Heart left ventricle (tissue), 16 donors: Measurements from ENCODE around the gene METRN. TPM values are rescaled to one million over a fixed set of nuclear protein-coding genes. Genes with fewer than 3 reads are reported as not detected.

Experiments used
- ATAC-seq, 4 donors: fragments of 200-7000 bp; cut with Tn5 transposase; one replicate each; pipeline ENCODE4 v1.9.1; 2020 to 2022; ENCODE audit warnings: moderate library complexity in 4 of 4, mild to moderate bottlenecking in 3 of 4, moderate number of reproducible peaks in 1 of 4
- DNase-seq, 5 donors: peaks; one replicate each; pipeline ENCODE4 v3.0.0-alpha.2; 2020
- H3K27ac ChIP-seq, 12 donors: fragments of 200-600 bp; sonication (generic) in 4 of 12; one replicate each; pipeline versions ENCODE4 v1.5.0 to v1.8.0; 2016 to 2022; ENCODE audit warnings: mild to moderate bottlenecking in 2 of 12
- H3K27me3 ChIP-seq, 9 donors: fragments of 200-600 bp; sonication (generic) in 2 of 9; one replicate each; pipeline versions ENCODE4 v1.5.1 to v1.8.0; 2016 to 2022; ENCODE audit warnings: mild to moderate bottlenecking in 3 of 9
- H3K36me3 ChIP-seq, 9 donors: fragments of 200-600 bp; sonication (generic) in 2 of 9; one replicate each; pipeline versions ENCODE4 v1.5.0 to v1.8.0; 2018 to 2022; ENCODE audit warnings: mild to moderate bottlenecking in 2 of 9
- H3K4me1 ChIP-seq, 12 donors: fragments of 200-600 bp; sonication (generic) in 4 of 12; one replicate each; pipeline versions ENCODE4 v1.5.0 to v1.8.0; 2016 to 2022; ENCODE audit warnings: mild to moderate bottlenecking in 3 of 12
- H3K4me3 ChIP-seq, 12 donors: fragments of 200-600 bp; sonication (generic) in 4 of 12; one replicate each; pipeline versions ENCODE4 v1.5.0 to v1.8.0; 2017 to 2022; ENCODE audit warnings: mild to moderate bottlenecking in 9 of 12, moderate library complexity in 4 of 12
- H3K9me3 ChIP-seq, 12 donors: fragments of 200-600 bp; sonication (generic) in 4 of 12; one replicate each; pipeline versions ENCODE4 v1.5.0 to v1.8.0; 2016 to 2022; ENCODE audit warnings: mild to moderate bottlenecking in 1 of 12
- POLR2A ChIP-seq, 2 donors: fragments of 450-650 bp; IDR thresholded peaks; one replicate each; pipeline ENCODE4 v1.6.1; 2017; ENCODE audit warnings: antibody characterized with exemption in 2 of 2, mild to moderate bottlenecking in 2 of 2, moderate library complexity in 2 of 2
- WGBS, 4 donors: extraction: QIAGEN DNeasy Blood & Tissue Kit in 2 of 4; methylation state at CpG; one replicate each; pipeline versions ENCODE4 v1.1.5 to v1.1.7; 2013 to 2018; 5-methylcytosine and 5-hydroxymethylcytosine counted together
- intact Hi-C, 10 donors: fragments of 100-400 bp; cut with DNase I; formaldehyde crosslinking; loops; one replicate each; pipeline versions ENCODE4 v1.11.1 to v1.14.2; 2022
- polyA plus RNA-seq, 2 donors: library from polyadenylated mRNA; stranded (reverse); fragments of 200-250 nt; gene quantifications; one replicate each; pipeline ENCODE4 v1.2.3, GENCODE V29; 2013
- total RNA-seq, 9 donors: library from RNA; depleted of rRNA in 2 of 9; stranded (reverse); fragments of >200 nt in 2 of 9; fragmentation: NEBNext Ultra II Directional in 3 of 9; extraction: Animal tissue kit (Norgen Biotek cat#: 25700) in 3 of 9; gene quantifications; one replicate each; pipeline versions ENCODE4 v1.1.0 to v1.2.4, GENCODE V29; 2016 to 2023
- TF ChIP-seq, protein P1 (sequence below), 12 donors: fragments of 200-600 bp; sonication (generic) in 4 of 12; IDR thresholded peaks; one replicate each; pipeline versions ENCODE4 v1.5.0 to v1.8.0; 2018 to 2022; ENCODE audit warnings: antibody characterized with exemption in 12 of 12, mild to moderate bottlenecking in 5 of 12
- donor health status: ischemic (EF 13 %, LVEDD 7.1; RV severe dilation, severe dysfunction).
- donor health status: healthy with polysubstance abuse.
- donor health status: DM: no; HTN: yes; CAD: no.
- donor health status: DM: no; HTN: no; CAD: no.
- donor health status: ischemic (EF 25% LVEDD 6.9; RV normal size, moderate dysfunction).
- donor health status: ischemic (EF 25% LVEDD 5.7; RV mildly dilated, moderate dysfunction).
- donor health status: healthy.
- donor health status: DM: yes; HTN: yes; CAD: no.
- donor health status: ischemic (EF 35%, LVEDD 5.7; RV mildly dilated, moderate dysfunction).
- donor health status: nonischemic (EF 11% LVEDD 7.7; RV severe dilation, severe dysfunction).
- donor health status: DM: yes; HTN: yes; CAD: no.
- donor health status: PGD.
- donor health status: ischemic (EF 29% LVEDD 5.4; RV normal size, mild dysfunction).
- donor health status: nonischemic (EF 23%, LVEDD 6.1; RV moderate dilation, normal function).

The METRN gene
- total and polyA plus RNA-seq, 11 donors, result 31.2 to 79.4 (median 60.7) TPM

DNA sequence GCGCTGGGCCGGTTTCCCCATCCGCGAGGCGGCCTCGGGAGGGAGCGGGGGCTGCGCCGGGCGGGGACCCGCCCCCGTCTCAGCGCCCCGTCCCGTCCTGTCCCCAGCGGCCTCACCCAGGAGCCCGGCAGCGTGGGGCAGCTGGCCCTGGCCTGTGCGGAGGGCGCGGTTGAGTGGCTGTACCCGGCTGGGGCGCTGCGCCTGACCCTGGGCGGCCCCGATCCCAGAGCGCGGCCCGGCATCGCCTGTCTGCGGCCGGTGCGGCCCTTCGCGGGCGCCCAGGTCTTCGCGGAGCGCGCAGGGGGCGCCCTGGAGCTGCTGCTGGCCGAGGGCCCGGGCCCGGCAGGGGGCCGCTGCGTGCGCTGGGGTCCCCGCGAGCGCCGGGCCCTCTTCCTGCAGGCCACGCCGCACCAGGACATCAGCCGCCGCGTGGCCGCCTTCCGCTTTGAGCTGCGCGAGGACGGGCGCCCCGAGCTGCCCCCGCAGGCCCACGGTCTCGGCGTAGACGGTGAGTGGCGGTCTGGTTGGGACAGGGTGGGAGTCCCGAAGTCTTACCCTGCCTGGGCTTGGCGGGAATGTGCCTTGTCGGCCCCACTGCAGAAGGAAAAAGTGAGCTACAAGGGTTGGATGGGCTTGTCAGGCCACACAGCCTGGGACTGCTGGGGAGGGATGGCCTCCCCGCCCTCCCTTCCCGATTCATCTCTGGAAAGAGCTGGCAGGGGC lies 720 bp downstream of the METRN start:
- intact Hi-C loops, result loop anchor here in 1 of 10 donors (5.0 kb wide), 1 partner anchor 342 kb away; no protein-coding TSS in a partner anchor
- Histone ChIP-seq H3K9me3 (no peaks in the 10 kb centered on the region), H3K36me3 (peaks cover 0 to 4% (median 0%) of the 10 kb centered on the region in 9 donors), H3K27me3 (peaks cover 0 to 28% (median 8%) of the 10 kb centered on the region in 9 donors), H3K4me1 (peaks cover 0 to 53% (median 33%) of the 10 kb centered on the region in 12 donors), H3K27ac (peak overlapping the region in 8 of 12 donors; percentile 18 to 58 (median 41)), H3K4me3 (peak overlapping the region; percentile 62 to 93 (median 74))
- ATAC-seq (peak in 2 of 4 donors; percentile 1 to 2), DNase-seq (no peak)
- WGBS, 4 donors, result 1 to 9% (median 2%) methylated on average over 9 to 74 of the region's 74 CpGs
- peak in 1 of 2 donors; percentile 14 for TF ChIP-seq POLR2A (IDR thresholded peaks at IDR 0.05)
- TF ChIP-seq, protein P1, sequence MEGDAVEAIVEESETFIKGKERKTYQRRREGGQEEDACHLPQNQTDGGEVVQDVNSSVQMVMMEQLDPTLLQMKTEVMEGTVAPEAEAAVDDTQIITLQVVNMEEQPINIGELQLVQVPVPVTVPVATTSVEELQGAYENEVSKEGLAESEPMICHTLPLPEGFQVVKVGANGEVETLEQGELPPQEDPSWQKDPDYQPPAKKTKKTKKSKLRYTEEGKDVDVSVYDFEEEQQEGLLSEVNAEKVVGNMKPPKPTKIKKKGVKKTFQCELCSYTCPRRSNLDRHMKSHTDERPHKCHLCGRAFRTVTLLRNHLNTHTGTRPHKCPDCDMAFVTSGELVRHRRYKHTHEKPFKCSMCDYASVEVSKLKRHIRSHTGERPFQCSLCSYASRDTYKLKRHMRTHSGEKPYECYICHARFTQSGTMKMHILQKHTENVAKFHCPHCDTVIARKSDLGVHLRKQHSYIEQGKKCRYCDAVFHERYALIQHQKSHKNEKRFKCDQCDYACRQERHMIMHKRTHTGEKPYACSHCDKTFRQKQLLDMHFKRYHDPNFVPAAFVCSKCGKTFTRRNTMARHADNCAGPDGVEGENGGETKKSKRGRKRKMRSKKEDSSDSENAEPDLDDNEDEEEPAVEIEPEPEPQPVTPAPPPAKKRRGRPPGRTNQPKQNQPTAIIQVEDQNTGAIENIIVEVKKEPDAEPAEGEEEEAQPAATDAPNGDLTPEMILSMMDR (IDR thresholded peaks at IDR 0.05), result peak in 3 of 12 donors; percentile 11 to 22 (median 11)

DNA sequence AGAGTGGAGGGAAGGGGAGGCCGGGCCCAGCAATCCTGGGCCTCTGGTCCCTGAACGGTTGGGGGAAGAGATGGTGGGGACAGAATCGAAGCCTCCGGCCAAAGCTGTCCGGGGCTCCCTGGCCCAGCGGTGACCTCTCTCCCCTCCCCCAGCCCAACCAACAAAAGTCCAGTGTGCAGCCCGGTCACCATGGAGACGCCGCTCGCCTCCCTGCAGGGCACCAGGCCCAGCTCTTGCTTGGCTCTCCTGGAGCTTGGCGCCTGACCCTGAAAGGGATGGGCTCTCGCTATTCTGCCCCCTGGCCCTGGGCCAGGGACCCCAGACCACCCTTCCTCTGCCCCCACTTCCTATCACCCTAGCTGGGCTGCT lies 1.3 kb downstream of the METRN start:
- peak overlapping the region in 2 of 12 donors; percentile 37 to 58 for H3K27ac ChIP-seq
- H3K4me3 ChIP-seq, result peak overlapping the region in 10 of 12 donors; percentile 62 to 93 (median 75)
- no peak for DNase-seq
- WGBS, 4 donors, result 19 to 37% (median 30%) methylated on average over 4 to 12 of the region's 12 CpGs
- peaks cover 0 to 56% (median 34%) of the 10 kb centered on the region in 12 donors for H3K4me1 ChIP-seq
- H3K9me3 ChIP-seq, result no peaks in the 10 kb centered on the region
- ATAC-seq, result no peak
- intact Hi-C loops, result loop anchor here in 1 of 10 donors (5.0 kb wide), 1 partner anchor 341 kb away; no protein-coding TSS in a partner anchor
- TF ChIP-seq, protein P1 (IDR thresholded peaks at IDR 0.05), result no peak
- no peak for TF ChIP-seq POLR2A (IDR thresholded peaks at IDR 0.05)
- H3K36me3 ChIP-seq, result peaks cover 0 to 4% (median 0%) of the 10 kb centered on the region in 9 donors
- H3K27me3 ChIP-seq, result peaks cover 0 to 22% (median 4%) of the 10 kb centered on the region in 9 donors

DNA sequence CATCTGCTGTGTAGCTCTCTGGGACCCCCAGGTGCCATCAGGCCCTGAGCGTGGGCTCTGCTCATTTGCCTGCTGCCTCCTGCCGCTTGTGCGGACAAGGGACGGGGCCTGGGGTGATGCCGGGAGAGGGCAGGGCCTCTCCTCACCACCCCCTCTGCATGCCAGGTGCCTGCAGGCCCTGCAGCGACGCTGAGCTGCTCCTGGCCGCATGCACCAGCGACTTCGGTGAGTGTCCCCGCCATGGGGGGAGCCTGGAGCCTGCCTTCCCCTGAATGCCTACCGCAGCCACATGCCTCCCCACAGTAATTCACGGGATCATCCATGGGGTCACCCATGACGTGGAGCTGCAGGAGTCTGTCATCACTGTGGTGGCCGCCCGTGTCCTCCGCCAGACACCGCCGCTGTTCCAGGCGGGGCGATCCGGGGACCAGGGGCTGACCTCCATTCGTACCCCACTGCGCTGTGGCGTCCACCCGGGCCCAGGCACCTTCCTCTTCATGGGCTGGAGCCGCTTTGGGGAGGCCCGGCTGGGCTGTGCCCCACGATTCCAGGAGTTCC lies 1.9 kb downstream of the METRN start:
- TF ChIP-seq, protein P1 (IDR thresholded peaks at IDR 0.05), result no peak
- TF ChIP-seq POLR2A (IDR thresholded peaks at IDR 0.05), result no peak
- whole genome bisulfite sequencing, 4 donors, result 88 to 94% (median 92%) methylated on average over 18 to 29 of the region's 29 CpGs
- intact Hi-C loops, result loop anchor here in 1 of 10 donors (5.0 kb wide), 1 partner anchor 340 kb away; no protein-coding TSS in a partner anchor
- Histone ChIP-seq H3K27me3 (peaks cover 0 to 18% (median 0%) of the 10 kb centered on the region in 9 donors), H3K36me3 (peaks cover 0 to 4% (median 0%) of the 10 kb centered on the region in 9 donors), H3K27ac (no peak overlapping the region), H3K9me3 (no peaks in the 10 kb centered on the region), H3K4me3 (peak overlapping the region in 1 of 12 donors; percentile 93), H3K4me1 (peaks cover 4 to 56% (median 40%) of the 10 kb centered on the region in 12 donors)
- ATAC-seq, result no peak
- no peak for DNase-seq
